Endodermal cell (in vitro differentiated cells): ENCODE data around the gene EHD3. TPM values are rescaled to one million over a fixed set of nuclear protein-coding genes. Genes with fewer than 3 reads are reported as not detected.

Experiments used
- DNase-seq: peaks from one replicate; pipeline ENCODE4 v3.0.0-alpha.2; 2017
- H3K27ac ChIP-seq: 2 replicates; pipeline ENCODE4 v1.5.1; 2013; ENCODE audit warnings: mild to moderate bottlenecking, low read depth, low read length, moderate library complexity
- H3K27me3 ChIP-seq: 2 replicates; pipeline ENCODE4 v1.6.1; 2013; ENCODE audit warnings: mild to moderate bottlenecking, low read length, moderate library complexity; ENCODE audit not compliant: insufficient read depth, control insufficient read depth, poor library complexity, severe bottlenecking
- H3K36me3 ChIP-seq: 2 replicates; pipeline ENCODE4 v1.7.0; 2013; ENCODE audit warnings: mild to moderate bottlenecking, low read length, moderate library complexity; ENCODE audit not compliant: control insufficient read depth, insufficient read depth
- H3K4me1 ChIP-seq: one replicate; pipeline ENCODE4 v1.7.0; 2013; ENCODE audit warnings: low read length; ENCODE audit not compliant: control insufficient read depth, insufficient read depth
- H3K4me3 ChIP-seq: 2 replicates; pipeline ENCODE4 v1.5.1; 2013; ENCODE audit warnings: mild to moderate bottlenecking, low read length, moderate library complexity
- H3K9ac ChIP-seq: 2 replicates; pipeline ENCODE4 v1.6.1; 2013; ENCODE audit warnings: mild to moderate bottlenecking, low read length, moderate library complexity; ENCODE audit not compliant: poor library complexity, severe bottlenecking; ENCODE audit errors: extremely low read depth
- H3K9me3 ChIP-seq: 2 replicates; pipeline ENCODE4 v1.6.1; 2013; ENCODE audit warnings: mild to moderate bottlenecking, low read length, moderate library complexity; ENCODE audit not compliant: control insufficient read depth
- H3K27ac Mint-ChIP-seq: 2 replicates; pipeline ENCODE4 v1.8.0; 2020; ENCODE audit warnings: mixed read lengths
- H3K27me3 Mint-ChIP-seq: 2 replicates; pipeline ENCODE4 v1.8.0; 2021; ENCODE audit warnings: mild to moderate bottlenecking, mixed read lengths; ENCODE audit not compliant: insufficient read depth
- H3K36me3 Mint-ChIP-seq: 2 replicates; pipeline ENCODE4 v1.8.0; 2020; ENCODE audit warnings: low read depth, mixed read lengths
- H3K4me1 Mint-ChIP-seq: 2 replicates; pipeline ENCODE4 v1.8.0; 2020; ENCODE audit warnings: mixed read lengths
- H3K4me3 Mint-ChIP-seq: 2 replicates; pipeline ENCODE4 v1.8.0; 2020; ENCODE audit warnings: mild to moderate bottlenecking, moderate library complexity, mixed read lengths
- H3K9me3 Mint-ChIP-seq: 2 replicates; pipeline ENCODE4 v1.8.0; 2020; ENCODE audit warnings: mild to moderate bottlenecking, mixed read lengths
- WGBS, 2 experiments: methylation state at CpG; one replicate each; pipeline versions ENCODE4 v1.1.5 to v1.1.7; 2013; ENCODE audit warnings: missing lambda C conversion rate in 2 of 2, mixed read lengths in 1 of 2; ENCODE audit not compliant: insufficient coverage in 1 of 2, insufficient read length in 1 of 2; 5-methylcytosine and 5-hydroxymethylcytosine counted together
- total RNA-seq, 2 donors: library from RNA; stranded (reverse); fragmentation: NEBNext Ultra II Directional in 1 of 2; extraction: Animal tissue kit (Norgen Biotek cat#: 25700) in 1 of 2; gene quantifications; 2 replicates in 1 of 2; 3 replicates in 1 of 2; pipeline ENCODE4 v1.2.1, GENCODE V29; 2021
- TF ChIP-seq, protein P1 (sequence below): fragments of 200-600 bp; sonication (generic); conservative IDR thresholded peaks from 2 replicates; pipeline ENCODE4 v1.5.0; 2021; ENCODE audit warnings: antibody characterized with exemption, mild to moderate bottlenecking

EHD3 gene
- total RNA-seq, 2 donors from 2014 or later = 10.7 to 15.5 TPM

DNA sequence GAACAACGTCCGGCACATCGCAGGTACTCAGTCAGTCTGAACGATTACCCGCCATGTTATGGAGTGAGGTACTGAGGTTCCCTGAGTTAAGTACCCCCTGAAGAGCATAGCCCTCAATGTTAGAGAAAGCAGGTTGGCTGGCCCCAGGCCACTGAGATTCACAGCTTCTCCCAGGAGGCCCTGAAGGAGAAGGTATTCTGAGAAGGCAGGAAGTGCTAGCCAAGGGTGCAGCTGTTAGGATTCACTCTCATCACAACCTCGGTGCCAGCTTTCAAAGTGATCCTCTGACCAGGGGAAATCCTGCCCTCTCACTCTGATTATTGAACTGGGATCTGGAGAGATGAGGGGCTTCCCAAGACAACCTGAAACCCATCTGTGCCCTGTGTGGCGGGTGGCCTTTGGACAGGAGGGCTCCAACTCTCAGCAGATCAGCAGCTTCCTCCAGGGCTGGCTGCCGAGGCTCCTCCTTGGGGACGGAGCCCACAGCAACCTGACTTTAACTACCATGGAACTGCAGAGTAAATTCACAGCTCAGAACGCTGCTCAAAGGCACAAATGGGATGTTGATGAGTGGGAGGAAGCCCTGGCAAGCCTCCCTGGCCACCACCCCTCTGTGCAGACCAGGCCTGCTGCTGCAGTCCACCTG lies 7.8 kb downstream of the EHD3 start:
- Histone ChIP-seq H3K36me3 (peaks cover 10% of the 10 kb centered on the region), H3K4me3 (no peak overlapping the region), H3K9me3 (no peaks in the 10 kb centered on the region), H3K9ac (no peak overlapping the region), H3K4me1 (peaks cover 5% of the 10 kb centered on the region), H3K27me3 (no peaks in the 10 kb centered on the region), H3K27ac (no peak overlapping the region)
- peaks cover 6% of the 10 kb centered on the region for H3K36me3 Mint-ChIP-seq
- no peak overlapping the region for H3K4me3 Mint-ChIP-seq
- H3K9me3 Mint-ChIP-seq = no peaks in the 10 kb centered on the region
- peaks cover 15% of the 10 kb centered on the region for H3K4me1 Mint-ChIP-seq
- TF ChIP-seq, protein P1, sequence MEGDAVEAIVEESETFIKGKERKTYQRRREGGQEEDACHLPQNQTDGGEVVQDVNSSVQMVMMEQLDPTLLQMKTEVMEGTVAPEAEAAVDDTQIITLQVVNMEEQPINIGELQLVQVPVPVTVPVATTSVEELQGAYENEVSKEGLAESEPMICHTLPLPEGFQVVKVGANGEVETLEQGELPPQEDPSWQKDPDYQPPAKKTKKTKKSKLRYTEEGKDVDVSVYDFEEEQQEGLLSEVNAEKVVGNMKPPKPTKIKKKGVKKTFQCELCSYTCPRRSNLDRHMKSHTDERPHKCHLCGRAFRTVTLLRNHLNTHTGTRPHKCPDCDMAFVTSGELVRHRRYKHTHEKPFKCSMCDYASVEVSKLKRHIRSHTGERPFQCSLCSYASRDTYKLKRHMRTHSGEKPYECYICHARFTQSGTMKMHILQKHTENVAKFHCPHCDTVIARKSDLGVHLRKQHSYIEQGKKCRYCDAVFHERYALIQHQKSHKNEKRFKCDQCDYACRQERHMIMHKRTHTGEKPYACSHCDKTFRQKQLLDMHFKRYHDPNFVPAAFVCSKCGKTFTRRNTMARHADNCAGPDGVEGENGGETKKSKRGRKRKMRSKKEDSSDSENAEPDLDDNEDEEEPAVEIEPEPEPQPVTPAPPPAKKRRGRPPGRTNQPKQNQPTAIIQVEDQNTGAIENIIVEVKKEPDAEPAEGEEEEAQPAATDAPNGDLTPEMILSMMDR = no peak
- H3K27me3 Mint-ChIP-seq = no peaks in the 10 kb centered on the region
- 92% methylated on average over 8 to 10 of the region's 10 CpGs for WGBS, 2 experiments
- peak; percentile 34 for DNase-seq
- H3K27ac Mint-ChIP-seq = no peak overlapping the region

DNA sequence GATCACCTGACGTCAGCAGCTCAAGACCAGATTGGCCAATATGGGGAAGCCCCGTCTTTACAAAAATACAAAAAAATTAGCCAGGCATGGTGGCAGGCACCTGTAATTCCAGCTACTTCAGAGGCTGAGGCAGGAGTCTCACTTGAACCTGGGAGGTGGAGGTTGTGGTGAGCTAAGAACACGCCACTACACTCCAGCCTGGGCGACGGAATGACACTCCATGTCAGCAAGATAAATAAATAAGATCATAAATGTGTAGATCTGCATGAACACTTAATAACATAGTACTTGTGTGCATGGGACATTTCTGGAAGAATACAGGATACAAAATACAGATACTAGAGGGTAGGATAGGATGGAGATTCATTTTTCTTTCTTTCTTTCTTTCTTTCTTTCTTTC lies 9.1 kb downstream of the EHD3 start:
- no peak overlapping the region for H3K4me3 Mint-ChIP-seq
- TF ChIP-seq, protein P1 = no peak
- no peak for DNase-seq
- H3K9me3 Mint-ChIP-seq = no peaks in the 10 kb centered on the region
- Histone ChIP-seq H3K27me3 (no peaks in the 10 kb centered on the region), H3K9ac (no peak overlapping the region), H3K4me1 (peaks cover 5% of the 10 kb centered on the region), H3K9me3 (no peaks in the 10 kb centered on the region), H3K27ac (no peak overlapping the region), H3K36me3 (peaks cover 16% of the 10 kb centered on the region), H3K4me3 (no peak overlapping the region)
- H3K27ac Mint-ChIP-seq = no peak overlapping the region
- peaks cover 6% of the 10 kb centered on the region for H3K36me3 Mint-ChIP-seq
- WGBS, 2 experiments = 89 to 100% methylated on average over 2 to 3 of the region's 5 CpGs
- no peaks in the 10 kb centered on the region for H3K27me3 Mint-ChIP-seq
- H3K4me1 Mint-ChIP-seq = peaks cover 15% of the 10 kb centered on the region

DNA sequence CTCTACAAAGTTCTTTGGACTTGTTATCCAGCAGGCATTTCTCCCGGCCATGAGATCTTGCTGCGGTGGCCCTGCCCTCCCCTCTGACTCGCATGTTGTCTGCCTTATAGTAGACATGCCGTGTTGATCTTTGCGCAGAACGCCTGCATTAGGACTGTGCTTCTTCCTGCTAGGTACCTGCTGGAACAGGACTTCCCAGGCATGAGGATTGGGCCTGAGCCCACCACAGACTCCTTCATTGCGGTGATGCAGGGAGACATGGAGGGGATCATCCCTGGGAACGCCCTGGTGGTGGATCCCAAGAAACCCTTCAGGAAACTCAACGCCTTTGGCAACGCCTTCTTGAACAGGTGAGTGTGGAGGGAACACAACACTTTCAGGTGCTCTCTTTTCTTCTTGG lies 10.1 kb downstream of the EHD3 start:
- peak; percentile 32 for DNase-seq
- Histone ChIP-seq H3K9ac (no peak overlapping the region), H3K27me3 (no peaks in the 10 kb centered on the region), H3K36me3 (peaks cover 16% of the 10 kb centered on the region), H3K4me3 (no peak overlapping the region), H3K27ac (no peak overlapping the region), H3K4me1 (peaks cover 5% of the 10 kb centered on the region), H3K9me3 (no peaks in the 10 kb centered on the region)
- Mint-ChIP-seq H3K4me1 (peaks cover 15% of the 10 kb centered on the region), H3K4me3 (no peak overlapping the region), H3K36me3 (peaks cover 6% of the 10 kb centered on the region), H3K9me3 (no peaks in the 10 kb centered on the region), H3K27ac (peak overlapping the region; percentile 69), H3K27me3 (no peaks in the 10 kb centered on the region)
- WGBS, 2 experiments = 96 to 98% methylated on average over 7 to 10 of the region's 10 CpGs
- TF ChIP-seq, protein P1 = no peak
